ENCODE data around the gene EPB41L2.
"Not testable (repeated sequence)": the region's sequence is repeated elsewhere in the genome, so short reads cannot be mapped to it uniquely, and the experiment has no call there.

Gene EPB41L2

DNA sequence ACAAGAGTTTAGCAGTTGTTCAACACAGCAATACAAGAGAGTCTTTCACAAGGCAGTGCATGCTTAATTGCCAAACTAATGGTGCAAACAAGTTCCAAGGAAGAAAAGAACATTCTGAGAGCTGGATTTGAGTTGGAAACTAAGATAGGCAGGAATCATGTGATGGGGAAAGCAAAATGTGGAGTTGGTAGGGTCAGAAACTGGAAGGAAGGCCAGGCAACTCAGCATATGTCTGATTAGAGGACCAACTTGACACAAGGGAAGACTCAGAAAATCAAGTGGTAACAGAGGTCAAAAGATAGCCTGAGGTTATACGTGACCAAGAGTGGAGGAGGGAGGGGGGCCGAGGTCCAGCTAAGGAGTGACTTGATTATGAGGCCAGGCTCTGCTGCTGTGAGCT is 118.6 kb downstream of the EPB41L2 start:
- no peak for ATAC-seq
- no peak for DNase-seq

- no peak for ATAC-seq
Observed at GRCh38 chr6:130943738-130944137, 119.3 kb downstream of the EPB41L2 start.

DNA sequence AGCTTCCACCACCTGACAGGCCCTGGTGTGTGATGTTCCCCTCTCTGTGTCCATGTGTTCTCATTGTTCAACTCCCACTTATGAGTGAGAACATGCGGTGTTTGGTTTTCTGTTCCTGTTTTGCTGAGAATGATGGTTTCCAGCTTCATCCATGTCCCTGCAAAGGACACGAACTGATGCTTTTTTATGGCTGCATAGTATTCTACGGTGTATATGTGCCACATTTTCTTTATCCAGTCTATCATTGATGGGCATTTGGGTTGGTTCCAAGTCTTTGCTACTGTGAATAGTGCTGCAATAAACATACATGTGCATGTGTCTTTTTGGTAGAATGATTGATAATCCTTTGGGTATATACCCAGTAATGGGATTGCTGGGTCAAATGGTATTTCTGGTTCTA is 120.3 kb downstream of the EPB41L2 start:
- not testable (repeated sequence) for ATAC-seq, DNase-seq

More at GRCh38 chr6:130943738-130944137, 119.3 kb downstream of the EPB41L2 start:
- no peak for DNase-seq

GRCh38 chr6:130937942-130938604 is 125.0 kb downstream of the EPB41L2 start:
- no peak for ATAC-seq

DNA sequence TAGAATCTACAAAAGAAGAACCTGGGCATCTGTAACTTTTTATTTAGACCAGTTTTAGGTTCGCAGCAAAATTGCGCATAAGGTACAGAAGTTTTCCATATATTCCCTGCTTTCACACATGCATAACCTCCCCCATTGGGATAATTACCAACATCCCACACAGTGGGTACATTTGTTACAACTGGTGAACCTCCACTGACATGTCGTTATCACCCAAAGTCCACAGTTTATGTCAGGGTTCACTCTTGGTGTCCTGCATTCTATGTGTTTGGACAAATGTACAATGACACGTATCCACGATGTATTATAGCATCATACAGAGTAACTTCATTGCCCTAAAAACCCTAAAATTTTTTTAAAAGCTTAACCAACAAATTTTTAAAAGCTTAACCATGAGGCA is 126.1 kb downstream of the EPB41L2 start:
- no peak for DNase-seq
- ATAC-seq: no peak

More at GRCh38 chr6:130937942-130938604, 125.0 kb downstream of the EPB41L2 start:
- DNase-seq: no peak

- ATAC-seq: no peak
- DNase-seq: no peak
Observed at GRCh38 chr6:130935978-130936377, 127.1 kb downstream of the EPB41L2 start.

DNA sequence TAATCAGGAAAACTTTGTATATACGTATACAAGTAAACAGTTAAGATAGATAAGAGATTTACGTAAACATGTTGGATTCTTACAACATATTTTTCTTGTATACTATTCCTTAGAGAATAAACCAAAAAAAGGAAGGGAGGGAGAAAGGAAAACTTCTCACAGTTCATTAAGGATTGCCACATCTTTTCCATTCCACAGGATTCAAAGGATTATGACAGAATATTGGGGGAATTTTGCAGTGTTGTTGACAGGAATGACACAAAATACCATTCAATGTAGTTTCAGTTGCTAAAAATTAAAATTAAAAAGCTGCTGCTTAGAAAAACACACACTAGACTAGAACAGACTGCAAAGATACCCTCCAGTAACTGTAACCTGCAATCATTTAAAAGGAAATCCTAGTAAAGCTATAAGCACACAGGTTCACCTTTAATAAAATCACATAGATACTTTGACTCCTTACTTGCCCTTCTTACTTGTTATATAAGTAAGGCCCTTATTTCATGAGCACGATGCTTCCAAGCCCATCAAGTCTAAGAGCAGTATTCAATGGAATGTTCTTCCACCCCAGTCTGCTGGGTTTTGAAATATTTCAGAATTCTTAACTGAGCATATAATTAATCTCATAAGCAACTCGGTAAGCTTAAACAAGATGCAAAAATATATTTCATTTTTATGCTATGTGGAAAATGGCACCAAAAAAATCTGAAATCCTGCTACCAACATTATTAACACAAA is 128.0 kb downstream of the EPB41L2 start:
- no peak for DNase-seq
- no peak for ATAC-seq

DNA sequence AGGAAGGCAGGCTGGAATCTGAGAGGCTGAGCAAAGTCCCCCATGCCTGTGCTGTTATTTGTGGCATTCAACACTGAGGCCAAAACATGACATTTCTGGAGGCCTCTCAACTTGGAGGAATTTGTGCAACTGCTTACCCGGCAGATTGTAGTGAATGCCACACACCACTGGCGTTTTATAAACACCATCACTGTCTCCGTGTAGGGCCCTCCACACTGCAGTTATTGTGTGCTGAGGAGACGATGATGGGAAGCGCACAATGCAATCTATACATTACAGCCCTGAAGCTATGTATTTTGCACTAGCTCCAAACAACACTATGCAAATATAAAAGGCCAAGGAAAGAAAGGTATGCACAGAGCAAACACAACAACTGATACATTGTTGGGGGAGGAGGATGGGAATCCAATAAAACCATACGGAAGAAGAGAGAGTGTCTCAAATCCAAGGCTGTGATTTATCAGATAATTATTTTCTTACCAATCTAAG is 129.3 kb downstream of the EPB41L2 start:
- no peak for DNase-seq
- no peak for ATAC-seq

DNA sequence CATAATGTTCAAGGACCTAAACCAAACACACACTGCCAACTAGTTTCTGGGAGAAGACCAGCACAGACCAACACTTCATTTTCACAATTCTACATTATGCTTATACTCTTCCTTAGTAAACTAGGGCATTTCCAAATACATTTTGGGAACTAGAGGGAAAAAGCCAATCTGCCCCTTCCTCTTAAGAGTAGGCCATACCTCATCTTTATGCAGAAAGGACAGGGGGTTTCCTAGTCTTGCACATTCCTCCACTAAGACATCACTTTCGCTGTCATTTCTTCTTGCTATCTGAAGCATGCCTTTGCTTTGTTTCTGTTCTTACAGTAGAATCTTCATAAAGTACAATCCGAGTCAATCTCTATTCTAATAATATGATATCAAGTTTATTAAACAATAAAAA is 130.1 kb downstream of the EPB41L2 start:
- DNase-seq (no peak), ATAC-seq (no peak)

- ATAC-seq (no peak), DNase-seq (no peak)
Observed at GRCh38 chr6:130932438-130932837, 130.6 kb downstream of the EPB41L2 start.

DNA sequence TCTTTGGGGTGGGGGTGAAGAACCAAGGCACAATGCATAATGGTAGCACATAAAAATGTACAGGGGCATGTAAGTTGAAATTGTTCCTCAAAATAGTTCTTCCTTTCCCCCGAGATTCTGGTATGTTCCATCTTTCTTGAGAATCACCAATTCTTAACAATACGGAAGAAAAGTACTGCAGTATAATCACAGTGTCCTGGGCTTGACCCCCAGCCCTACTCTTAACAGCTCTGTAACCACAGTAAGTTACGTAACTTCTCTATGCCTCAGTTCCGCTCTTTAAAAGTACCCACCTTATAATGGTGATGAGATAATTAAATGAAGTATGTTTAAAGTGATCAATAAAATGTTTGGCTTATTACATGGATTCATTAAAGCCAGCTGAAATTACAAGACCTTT is 131.4 kb downstream of the EPB41L2 start:
- DNase-seq (no peak), ATAC-seq (no peak)

GRCh38 chr6:130929036-130929678 is 133.9 kb downstream of the EPB41L2 start:
- DNase-seq (no peak), ATAC-seq (no peak)

DNA sequence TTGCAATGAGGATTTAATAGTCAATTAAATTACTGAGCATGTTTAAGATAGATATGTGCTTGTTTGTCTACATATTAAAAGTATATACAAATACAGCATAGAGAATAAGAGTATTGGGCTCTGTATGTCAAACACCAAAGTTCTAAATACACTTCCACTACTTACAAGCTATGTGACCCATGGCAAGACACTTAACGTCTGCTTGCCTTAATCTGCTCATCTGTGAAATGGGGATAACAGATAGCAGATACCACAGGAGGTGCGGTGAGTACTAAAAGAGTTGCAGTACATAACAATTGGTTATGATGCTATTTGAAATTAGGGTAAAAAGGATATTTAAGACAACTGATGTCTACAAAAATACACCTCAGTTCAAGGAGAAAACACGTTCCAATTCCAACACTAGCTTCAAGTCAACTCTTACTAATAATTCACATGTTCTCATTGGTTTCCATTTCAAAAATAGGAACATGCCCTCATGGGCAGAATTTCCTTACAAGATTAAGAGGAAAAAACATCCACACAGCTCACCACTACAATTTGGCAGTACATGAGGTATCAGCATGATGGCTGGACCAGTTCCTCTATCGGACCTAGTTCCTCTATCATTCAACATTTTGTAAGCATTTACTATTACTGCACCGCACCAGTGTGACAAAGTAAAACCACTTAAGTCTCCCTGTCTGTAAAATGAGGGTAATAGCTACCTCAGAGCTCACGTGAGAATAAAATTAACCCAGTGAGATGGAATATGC is 134.7 kb downstream of the EPB41L2 start:
- ATAC-seq: no peak
- DNase-seq: no peak

DNA sequence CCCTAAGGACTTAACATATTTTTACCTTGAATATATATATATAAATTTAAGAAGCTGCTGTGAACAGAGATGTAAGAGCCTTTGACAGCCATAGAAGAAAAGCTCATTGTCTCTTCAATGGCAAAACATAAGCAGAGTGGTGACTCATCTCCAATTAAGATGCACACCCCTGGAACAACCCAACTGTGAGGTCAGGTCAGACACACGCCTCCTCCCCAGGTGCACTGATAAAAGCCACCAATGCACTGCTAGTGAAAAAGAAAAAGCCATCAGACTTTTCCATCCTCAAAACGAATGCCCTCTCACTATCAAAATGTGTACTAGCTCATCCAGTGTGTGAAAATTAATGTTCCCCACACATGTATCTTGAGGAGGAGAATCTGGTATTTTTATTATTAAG is 135.7 kb downstream of the EPB41L2 start:
- ATAC-seq (no peak), DNase-seq (no peak)

DNA sequence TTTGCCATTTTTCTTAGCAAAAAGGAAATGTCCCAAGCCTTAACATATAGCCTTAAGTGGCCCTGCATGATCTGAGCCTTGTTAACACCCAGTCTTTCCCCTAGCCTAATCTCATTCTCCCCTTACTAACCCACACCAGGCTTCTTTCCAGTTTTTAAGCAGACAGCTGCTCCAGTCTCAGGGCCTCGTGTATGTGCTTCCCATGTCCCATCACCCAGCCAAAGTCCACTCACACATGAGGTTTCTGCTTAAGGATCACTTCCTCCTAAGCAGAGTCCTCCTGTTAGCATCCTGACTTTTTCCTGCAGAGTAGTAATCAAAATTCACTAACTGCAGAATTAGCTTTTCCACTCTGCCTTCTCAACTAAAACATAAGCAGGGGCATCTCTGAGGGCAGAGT is 139.7 kb downstream of the EPB41L2 start:
- no peak for ATAC-seq

DNA sequence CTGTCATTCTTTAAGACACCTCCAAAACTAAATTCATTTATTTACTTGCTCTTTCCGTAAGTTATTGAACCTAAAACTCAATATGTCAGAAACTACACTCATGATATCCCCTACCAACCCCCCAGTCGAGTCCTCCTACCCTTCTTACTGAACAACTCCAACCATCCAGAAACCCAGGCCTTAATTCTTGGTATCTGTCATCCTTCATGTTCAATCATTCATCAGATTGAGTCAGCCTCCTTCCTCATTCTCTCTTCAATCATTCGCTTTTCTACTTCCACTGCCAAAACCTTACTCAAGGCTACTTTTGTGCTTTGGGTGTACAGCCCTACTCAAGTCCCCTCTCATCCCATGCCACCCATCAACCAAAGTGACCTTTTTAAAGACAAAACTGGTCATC is 140.1 kb downstream of the EPB41L2 start:
- no peak for ATAC-seq
- DNase-seq: no peak

More for the DNA sequence above, 139.7 kb downstream of the EPB41L2 start:
- no peak for DNase-seq

DNA sequence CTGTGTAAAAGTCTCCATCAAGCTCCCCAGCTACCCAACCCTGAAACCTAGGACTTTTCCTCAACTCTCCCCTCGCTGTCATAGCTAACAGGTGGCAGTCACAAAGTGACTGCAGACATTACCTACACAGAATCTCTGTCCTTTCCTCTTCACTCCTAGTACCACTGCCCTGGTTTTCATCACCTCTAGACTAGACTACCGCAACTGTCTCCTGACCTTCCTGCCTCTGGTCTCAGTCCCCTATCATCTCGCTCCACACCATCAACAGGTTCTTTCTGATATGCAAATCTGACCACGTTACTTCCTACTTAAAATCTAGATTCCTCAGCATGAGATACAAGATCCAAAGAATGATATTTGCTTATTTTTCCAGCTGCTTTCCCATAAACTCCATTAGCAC is 142.1 kb downstream of the EPB41L2 start:
- DNase-seq (no peak), ATAC-seq (no peak)

DNA sequence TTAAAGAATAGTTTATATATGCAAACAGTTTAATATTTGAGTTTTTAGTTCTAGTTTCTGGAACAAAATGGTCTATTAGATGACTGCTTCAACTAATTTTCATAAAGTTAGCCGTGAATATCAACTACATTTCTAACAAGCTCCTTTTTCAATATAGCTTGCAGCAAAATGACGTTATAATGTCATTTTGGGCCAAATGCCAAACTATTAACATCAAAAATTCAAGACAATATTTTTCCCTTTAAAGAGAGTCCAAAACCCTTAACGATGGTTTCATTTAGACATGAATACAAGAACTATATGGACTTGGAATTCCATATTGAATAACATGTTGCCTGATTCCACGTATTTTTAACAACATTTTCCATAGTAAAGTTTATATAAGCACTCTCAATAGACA is 144.9 kb downstream of the EPB41L2 start:
- DNase-seq (no peak), ATAC-seq (no peak)

- ATAC-seq, DNase-seq: not testable (repeated sequence)
Observed at GRCh38 chr6:130915606-130916005, 147.4 kb downstream of the EPB41L2 start.

GRCh38 chr6:130913120-130913519 is 149.9 kb downstream of the EPB41L2 start:
- DNase-seq: peak; percentile 11
- ATAC-seq: peak; percentile 68

GRCh38 chr6:130912434-130912833 is 150.6 kb downstream of the EPB41L2 start:
- ATAC-seq: no peak
- no peak for DNase-seq

DNA sequence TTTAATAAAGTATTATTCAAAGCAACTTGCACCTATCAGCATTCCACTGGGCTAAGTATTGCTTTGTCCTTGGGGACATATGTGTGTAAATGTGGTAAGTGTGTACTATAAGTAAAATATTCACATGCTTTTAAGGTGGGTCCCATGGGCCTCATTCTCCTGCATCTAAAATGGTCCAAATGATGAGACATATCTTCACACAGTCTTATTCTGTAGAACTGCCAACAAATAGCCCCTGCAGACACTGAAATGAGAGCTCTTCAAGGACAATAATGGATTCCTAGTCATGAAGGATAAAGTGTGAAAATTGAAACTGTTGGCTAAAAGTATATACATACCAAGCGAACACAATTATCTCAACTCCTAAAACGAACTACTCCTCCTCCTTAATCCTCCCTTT is 154.1 kb downstream of the EPB41L2 start:
- DNase-seq: no peak
- ATAC-seq: no peak
